Pancreas (tissue), 10 donors: ENCODE results near the gene PCK2. TPM values are rescaled to one million over a fixed set of nuclear protein-coding genes. Genes with fewer than 3 reads are reported as not detected.
A peak's percentile ranks its signal among the peaks of the same experiment; 100 is the strongest.

Experiments
- ATAC-seq, 4 donors: fragments of 200-7000 bp; cut with Tn5 transposase; one replicate each; pipeline versions ENCODE4 v1.8.0 to v1.9.1; 2020; ENCODE audit warnings: mild to moderate bottlenecking in 4 of 4, moderate library complexity in 4 of 4
- DNase-seq, 6 donors: peaks; one replicate each; pipeline ENCODE4 v3.0.0-alpha.2; 2020
- FAIRE-seq: peaks from 2 replicates; lab custom pipeline; 2012; peaks lifted over from hg19 to GRCh38; lab: Jason Lieb, UNC
- H3K27ac ChIP-seq, 4 donors: fragments of 200-600 bp; sonication (generic); 1 replicate in 3 of 4; 2 replicates in 1 of 4; pipeline versions ENCODE4 v1.5.0 to v1.8.0; 2020
- H3K27me3 ChIP-seq, 4 donors: fragments of 200-600 bp; one replicate each; pipeline ENCODE4 v1.8.0; 2021
- H3K36me3 ChIP-seq, 3 donors: fragments of 200-600 bp; sonication (generic) in 1 of 3; one replicate each; pipeline versions ENCODE4 v1.5.0 to v1.8.0; 2020 to 2021
- H3K4me1 ChIP-seq, 3 donors: fragments of 200-600 bp; one replicate each; pipeline ENCODE4 v1.8.0; 2021
- H3K4me3 ChIP-seq, 4 donors: fragments of 200-600 bp; sonication (generic) in 2 of 4; one replicate each; pipeline versions ENCODE4 v1.5.0 to v1.8.0; 2020 to 2021
- H3K9me3 ChIP-seq, 4 donors: fragments of 200-600 bp; one replicate each; pipeline ENCODE4 v1.8.0; 2021
- WGBS, 2 donors: extraction: QIAGEN DNeasy Blood & Tissue Kit; methylation state at CpG; one replicate each; pipeline ENCODE4 v1.1.7; 2013; 5-methylcytosine and 5-hydroxymethylcytosine counted together
- intact Hi-C, 3 donors: fragments of 100-400 bp; cut with DNase I; formaldehyde crosslinking; loops; one replicate each; pipeline versions ENCODE4 v1.11.1 to v1.14.2; 2022
- polyA plus RNA-seq, 2 donors: library from polyadenylated mRNA; stranded (reverse); fragments of 200-250 nt; gene quantifications; one replicate each; pipeline ENCODE4 v1.2.3, GENCODE V29; 2013
- total RNA-seq, 6 donors: library from RNA; stranded (reverse); fragmentation: NEBNext Ultra II Directional in 4 of 6; extraction: Animal tissue kit (Norgen Biotek cat#: 25700) in 4 of 6; gene quantifications; one replicate each; pipeline versions ENCODE4 v1.2.1 to v1.2.4, GENCODE V29; 2021 to 2023
- TF ChIP-seq, protein P1 (sequence below), 4 donors: fragments of 200-600 bp; sonication (generic) in 3 of 4; IDR thresholded peaks; one replicate each; pipeline versions ENCODE4 v1.5.0 to v1.8.0; 2021; ENCODE audit warnings: antibody characterized with exemption in 4 of 4
- donor health status: healthy with polysubstance abuse.
- donor health status: DM: no; HTN: no; CAD: no; lungs with moderate emphysema.
- donor health status: DM: no; HTN: no; CAD: no.
- donor health status: control.
- donor health status: control.
- donor health status: Bipolar disorder and iron deficiency.
- donor health status: DM: yes; HTN: yes; CAD: no.
- donor health status: DM: no; HTN: no; CAD: no.
- donor health status: DM: no; HTN: no; CAD: no.
- donor health status: DM: yes; HTN: yes; CAD: no.

The PCK2 gene
- total and polyA plus RNA-seq, 8 donors: 12.8 to 146 (median 21.0) TPM

DNA sequence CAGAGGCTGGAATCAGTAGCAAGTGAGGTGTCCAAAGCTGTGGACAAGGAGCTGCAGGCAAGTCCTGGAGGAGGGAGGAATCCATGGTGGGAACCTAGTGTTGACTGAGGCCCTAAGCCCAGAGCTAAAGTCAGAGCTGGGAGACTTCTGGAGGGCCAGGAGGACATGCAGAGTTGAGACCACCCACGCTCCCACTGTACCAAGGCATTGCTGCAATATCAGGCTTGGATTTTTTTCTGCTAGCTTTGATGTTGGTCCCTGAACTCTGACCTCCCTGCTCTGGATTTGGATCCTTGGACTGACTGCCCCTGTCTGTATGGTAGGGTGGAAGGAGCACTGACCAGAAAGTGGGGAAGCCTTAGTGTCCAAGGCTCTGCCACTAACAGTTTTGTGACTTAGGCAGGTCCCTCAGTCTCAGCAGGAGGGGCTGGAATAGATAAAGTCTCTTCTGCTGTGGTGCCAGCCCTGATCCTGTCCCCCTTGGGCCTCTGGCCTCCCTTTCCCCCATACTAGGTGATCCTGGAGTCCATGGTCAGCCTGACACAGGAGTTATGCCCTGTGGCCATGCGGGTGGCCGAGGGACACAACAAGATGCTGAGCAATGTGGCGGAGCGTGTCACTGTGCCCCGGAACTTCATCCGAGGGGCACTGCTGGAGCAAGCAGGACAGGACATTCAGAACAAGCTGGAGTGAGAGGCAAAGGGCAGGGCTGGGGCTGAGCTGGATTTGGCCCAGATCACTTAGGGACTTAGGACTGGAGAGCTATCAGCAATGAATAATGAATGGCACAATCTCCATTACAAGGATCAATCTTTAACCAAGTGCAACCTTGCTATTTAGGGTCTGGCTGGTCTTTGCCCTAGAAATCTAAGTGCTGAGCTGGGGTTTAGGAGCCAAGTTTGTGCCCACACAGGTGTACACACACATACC is 32.9 kb upstream of the PCK2 start:
- DNase-seq (peak in 3 of 6 donors; percentile 11 to 65 (median 54)), ATAC-seq (peak; percentile 5 to 58 (median 40)), FAIRE-seq (no peak)
- intact Hi-C loops: no loop called here
- Histone ChIP-seq H3K27ac (peak overlapping the region in 2 of 4 donors; percentile 0 to 6), H3K27me3 (no peaks in the 10 kb centered on the region), H3K4me3 (no peak overlapping the region), H3K4me1 (peaks cover 8 to 13% (median 9%) of the 10 kb centered on the region in 3 donors), H3K9me3 (no peaks in the 10 kb centered on the region), H3K36me3 (no peaks in the 10 kb centered on the region)
- WGBS, 2 donors: 67 to 72% methylated on average over 7 of the region's 7 CpGs
- TF ChIP-seq, protein P1, sequence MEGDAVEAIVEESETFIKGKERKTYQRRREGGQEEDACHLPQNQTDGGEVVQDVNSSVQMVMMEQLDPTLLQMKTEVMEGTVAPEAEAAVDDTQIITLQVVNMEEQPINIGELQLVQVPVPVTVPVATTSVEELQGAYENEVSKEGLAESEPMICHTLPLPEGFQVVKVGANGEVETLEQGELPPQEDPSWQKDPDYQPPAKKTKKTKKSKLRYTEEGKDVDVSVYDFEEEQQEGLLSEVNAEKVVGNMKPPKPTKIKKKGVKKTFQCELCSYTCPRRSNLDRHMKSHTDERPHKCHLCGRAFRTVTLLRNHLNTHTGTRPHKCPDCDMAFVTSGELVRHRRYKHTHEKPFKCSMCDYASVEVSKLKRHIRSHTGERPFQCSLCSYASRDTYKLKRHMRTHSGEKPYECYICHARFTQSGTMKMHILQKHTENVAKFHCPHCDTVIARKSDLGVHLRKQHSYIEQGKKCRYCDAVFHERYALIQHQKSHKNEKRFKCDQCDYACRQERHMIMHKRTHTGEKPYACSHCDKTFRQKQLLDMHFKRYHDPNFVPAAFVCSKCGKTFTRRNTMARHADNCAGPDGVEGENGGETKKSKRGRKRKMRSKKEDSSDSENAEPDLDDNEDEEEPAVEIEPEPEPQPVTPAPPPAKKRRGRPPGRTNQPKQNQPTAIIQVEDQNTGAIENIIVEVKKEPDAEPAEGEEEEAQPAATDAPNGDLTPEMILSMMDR (IDR thresholded peaks at IDR 0.05): no peak

DNA sequence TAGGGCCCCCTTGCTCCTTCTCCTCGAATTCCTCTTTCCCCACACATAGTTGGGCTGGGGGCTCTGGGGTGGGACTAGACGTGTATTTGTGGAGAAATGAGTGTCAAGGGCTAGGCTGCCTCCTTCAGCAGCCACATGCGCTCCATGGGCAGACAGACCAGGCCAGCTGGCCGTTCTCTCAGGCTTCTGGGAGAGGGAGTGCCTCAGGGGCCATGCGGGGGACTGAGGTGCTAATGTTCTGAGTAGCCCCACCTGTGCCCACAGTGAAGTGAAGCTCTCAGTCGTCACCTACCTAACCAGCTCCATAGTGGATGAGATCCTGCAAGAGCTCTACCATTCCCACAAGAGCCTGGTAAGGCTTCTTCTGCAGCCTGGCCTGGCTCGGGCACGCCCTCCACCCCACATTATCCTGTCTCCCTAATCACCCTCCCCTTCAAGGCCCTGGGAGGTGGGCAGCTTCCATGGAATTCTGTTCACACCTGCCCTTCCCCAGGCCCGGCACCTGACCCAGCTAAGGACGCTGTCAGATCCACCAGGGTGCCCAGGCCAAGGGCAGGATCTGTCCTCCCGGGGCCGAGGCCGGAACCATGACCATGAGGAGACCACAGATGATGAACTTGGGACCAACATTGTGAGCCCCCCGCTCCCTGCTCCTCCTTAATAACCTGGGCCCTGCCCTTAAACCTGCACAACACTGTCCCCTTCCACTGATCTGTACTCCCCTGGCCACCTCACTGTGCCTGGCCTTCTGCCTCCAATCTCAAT is 31.7 kb upstream of the PCK2 start:
- Histone ChIP-seq H3K4me3 (no peak overlapping the region), H3K27me3 (no peaks in the 10 kb centered on the region), H3K36me3 (no peaks in the 10 kb centered on the region), H3K27ac (peak overlapping the region in 2 of 4 donors; percentile 0 to 6), H3K9me3 (no peaks in the 10 kb centered on the region), H3K4me1 (peaks cover 8 to 13% (median 9%) of the 10 kb centered on the region in 3 donors)
- intact Hi-C loops: no loop called here
- DNase-seq (peak in 5 of 6 donors; percentile 26 to 77 (median 62)), ATAC-seq (peak; percentile 29 to 68 (median 48)), FAIRE-seq (no peak)
- TF ChIP-seq, protein P1 (IDR thresholded peaks at IDR 0.05): no peak
- 68 to 71% methylated on average over 14 of the region's 14 CpGs for WGBS, 2 donors

DNA sequence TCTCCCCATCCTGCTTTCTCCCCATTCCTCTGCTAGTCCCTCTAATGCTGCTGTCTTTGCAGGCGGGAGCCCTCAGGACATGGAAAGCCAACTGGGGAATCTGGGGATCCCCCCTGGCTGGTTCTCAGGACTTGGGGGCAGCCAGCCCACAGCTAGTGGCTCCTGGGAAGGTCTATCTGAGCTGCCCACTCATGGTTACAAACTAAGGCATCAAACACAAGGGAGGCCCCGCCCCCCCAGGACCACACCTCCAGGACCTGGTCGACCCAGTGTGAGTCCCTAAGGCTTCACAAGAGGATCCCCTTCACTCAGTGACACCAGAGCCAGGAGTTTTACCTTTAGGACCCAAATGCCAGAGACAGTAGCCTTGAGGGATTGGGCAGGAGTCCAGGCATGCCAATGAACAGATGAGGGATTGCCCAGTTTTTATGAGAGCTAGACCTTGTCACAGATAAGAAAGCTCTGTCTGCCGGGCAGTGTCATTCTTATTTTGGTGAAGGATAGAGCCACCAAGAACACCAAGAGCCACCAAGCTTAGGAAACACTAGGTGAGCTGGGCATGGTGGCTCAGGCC is 30.8 kb upstream of the PCK2 start:
- FAIRE-seq (no peak), ATAC-seq (no peak), DNase-seq (peak in 2 of 6 donors; percentile 9 to 52)
- TF ChIP-seq, protein P1 (IDR thresholded peaks at IDR 0.05): no peak
- no peaks in the 10 kb centered on the region for H3K9me3 ChIP-seq
- intact Hi-C loops: no loop called here
- peaks cover 8 to 13% (median 9%) of the 10 kb centered on the region in 3 donors for H3K4me1 ChIP-seq
- no peak overlapping the region for H3K4me3 ChIP-seq
- no peak overlapping the region for H3K27ac ChIP-seq
- WGBS, 2 donors: 56 to 70% methylated on average over 4 of the region's 4 CpGs
- no peaks in the 10 kb centered on the region for H3K27me3 ChIP-seq
- no peaks in the 10 kb centered on the region for H3K36me3 ChIP-seq

DNA sequence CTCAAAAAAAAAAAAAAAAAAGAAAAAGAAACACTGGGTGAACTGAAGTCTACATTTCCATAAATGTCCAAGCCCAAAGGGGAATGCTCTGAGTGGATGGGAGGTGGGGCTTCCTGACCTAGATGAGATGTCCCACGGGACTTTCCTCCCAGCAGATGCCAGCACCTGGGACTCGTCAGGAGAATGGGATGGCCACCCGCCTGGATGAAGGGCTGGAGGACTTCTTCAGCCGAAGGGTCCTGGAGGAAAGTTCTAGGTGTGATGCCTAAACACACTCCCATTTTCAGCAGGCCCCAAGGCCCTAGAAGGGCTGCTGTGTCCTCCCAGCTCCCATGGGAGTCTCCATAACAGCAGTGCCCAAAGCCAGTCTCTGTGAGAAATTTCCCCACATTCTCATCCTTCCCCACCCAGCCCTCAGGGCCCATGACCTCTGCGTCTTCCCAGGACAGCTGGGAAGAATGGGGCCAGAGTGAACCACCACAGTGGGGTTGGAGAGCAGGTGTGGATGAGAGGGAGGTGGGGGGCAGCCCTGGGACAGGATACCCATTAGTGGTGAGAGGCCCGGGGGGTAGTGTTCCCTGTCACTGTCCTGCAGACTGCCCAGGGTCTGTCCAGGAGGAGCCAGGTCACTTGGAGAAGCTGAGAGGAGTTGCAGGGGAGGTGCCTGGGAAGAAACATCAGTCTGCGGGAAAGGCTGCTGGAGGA is 29.9 kb upstream of the PCK2 start:
- Histone ChIP-seq H3K36me3 (no peaks in the 10 kb centered on the region), H3K4me3 (no peak overlapping the region), H3K4me1 (peaks cover 8 to 10% (median 9%) of the 10 kb centered on the region in 3 donors), H3K27ac (no peak overlapping the region), H3K27me3 (no peaks in the 10 kb centered on the region), H3K9me3 (no peaks in the 10 kb centered on the region)
- intact Hi-C loops: no loop called here
- no peak for FAIRE-seq
- WGBS, 2 donors: 83 to 86% methylated on average over 7 of the region's 7 CpGs
- no peak for ATAC-seq
- TF ChIP-seq, protein P1 (IDR thresholded peaks at IDR 0.05): no peak
- DNase-seq: peak in 3 of 6 donors; percentile 13 to 47 (median 42)
